ENCODE data around the gene SH2D6. TPM values are rescaled to one million over a fixed set of nuclear protein-coding genes. Genes with fewer than 3 reads are reported as not detected.
"Not testable (repeated sequence)": the region's sequence is repeated elsewhere in the genome, so short reads cannot be mapped to it uniquely, and the experiment has no call there.

Gene SH2D6
- total RNA-seq, 2 experiments from 2014 or later, result 0.43 to 1.5 TPM

DNA sequence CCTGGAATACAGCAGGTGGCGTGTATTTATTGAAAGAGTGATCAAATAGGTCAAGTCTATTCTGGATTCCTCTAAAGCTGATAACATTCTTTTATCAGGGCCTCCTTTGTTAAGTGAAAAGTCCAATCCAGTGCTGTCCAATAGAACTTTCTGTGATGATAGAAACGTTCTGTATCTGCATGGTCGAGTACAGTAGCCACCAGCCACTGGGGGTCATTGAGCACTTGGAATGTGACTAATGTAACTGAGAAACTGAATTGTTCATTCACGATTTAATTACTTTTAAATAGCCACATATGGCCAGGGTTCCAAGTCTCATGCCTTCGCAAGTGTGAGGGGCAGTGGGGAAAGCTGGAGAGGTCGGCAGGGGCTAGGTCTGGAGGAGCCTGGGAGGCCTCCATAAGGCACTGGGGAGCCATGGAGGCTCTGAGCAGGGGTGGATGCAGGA, 20.5 kb downstream of the SH2D6 start:
- Mint-ChIP-seq H3K27me3 (no peaks in the 10 kb centered on the region), H3K4me1 (peaks cover 40% of the 10 kb centered on the region), H3K36me3 (ENCODE audit: low read depth) (no peaks in the 10 kb centered on the region), H3K9me3 (no peaks in the 10 kb centered on the region), H3K27ac (peak overlapping the region; percentile 89), H3K4me3 (peak overlapping the region; percentile 71)
- DNase-seq, result no peak
- CTCF ChIA-PET, result interaction anchor here (1.5 to 2.7 kb wide), 4 partner anchors 19 to 113 kb away, joined by 4 to 18 read pairs (median 8); partner anchors contain the start of gene MAT2A
- POLR2A ChIA-PET, result interaction anchor here (0.7 to 7.4 kb wide), 14 partner anchors 10 to 214 kb away, joined by 3 to 143 read pairs (median 5); partner anchors contain the start of genes C2orf68, ELMOD3, GGCX and MAT2A

DNA sequence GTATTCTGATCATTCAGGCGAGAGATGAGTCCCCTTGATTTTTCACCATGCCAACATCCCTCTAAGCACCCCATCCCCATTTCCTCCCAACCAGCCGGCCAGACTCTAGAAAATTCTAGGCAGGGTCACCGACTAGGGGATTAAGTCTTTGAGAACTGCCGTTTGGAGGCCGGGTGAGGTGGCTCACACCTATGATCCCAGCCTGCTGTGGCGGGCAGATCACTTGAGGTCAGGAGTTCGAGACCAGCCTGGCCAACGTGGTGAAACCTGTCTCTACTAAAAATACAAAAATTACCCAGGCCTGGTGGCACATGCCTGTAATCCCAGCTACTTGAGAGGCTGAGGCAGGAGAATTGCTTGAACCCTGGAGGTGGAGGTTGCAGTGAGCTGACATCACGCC, 21.1 kb downstream of the SH2D6 start:
- POLR2A ChIA-PET, result interaction anchor here (0.6 to 7.4 kb wide), 9 partner anchors 11 to 172 kb away, joined by 3 to 143 read pairs (median 5); partner anchors contain the start of genes C2orf68, ELMOD3, MAT2A and RETSAT
- H3K4me3 Mint-ChIP-seq, result peak overlapping the region; percentile 71
- CTCF ChIA-PET, result interaction anchor here (0.7 to 2.7 kb wide), 4 partner anchors 19 to 112 kb away, joined by 4 to 18 read pairs (median 8); partner anchors contain the start of gene MAT2A

DNA sequence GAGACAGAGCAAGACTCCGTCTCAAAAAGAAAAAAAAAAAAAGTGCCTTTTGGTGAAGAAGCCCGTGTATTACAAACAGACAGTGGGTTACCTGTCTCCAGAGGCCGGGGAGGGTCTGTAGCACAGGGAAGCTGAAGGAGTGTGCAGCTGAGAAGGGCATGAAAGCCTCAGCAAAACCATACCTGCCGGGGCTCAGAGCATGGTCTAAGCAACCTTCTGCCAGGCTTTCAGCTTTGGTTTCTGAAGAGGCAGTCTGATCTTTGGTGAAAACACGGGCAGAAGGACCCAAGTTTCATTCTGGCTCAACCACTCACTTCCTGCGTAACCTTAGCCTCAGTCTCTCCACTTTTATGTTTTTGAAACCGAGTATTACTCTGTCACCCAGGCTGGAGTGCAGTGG, 21.5 kb downstream of the SH2D6 start:
- Mint-ChIP-seq H3K36me3 (ENCODE audit: low read depth) (no peaks in the 10 kb centered on the region), H3K4me3 (peak overlapping the region; percentile 71), H3K27me3 (no peaks in the 10 kb centered on the region), H3K4me1 (peaks cover 40% of the 10 kb centered on the region), H3K9me3 (no peaks in the 10 kb centered on the region), H3K27ac (peak overlapping the region; percentile 89)
- ChIA-PET POLR2A (interaction anchor here (0.6 to 7.4 kb wide), 7 partner anchors 21 to 114 kb away, joined by 3 to 143 read pairs (median 4); partner anchors contain the start of genes ELMOD3, MAT2A, RETSAT and SH2D6), CTCF (interaction anchor here (0.7 to 1.6 kb wide), 5 partner anchors 99 to 522 kb away, joined by 3 to 10 read pairs (median 4); partner anchors contain the start of gene MAT2A)
- DNase-seq, result peak; percentile 45

More for the DNA sequence above, 21.1 kb downstream of the SH2D6 start:
- H3K36me3 Mint-ChIP-seq (ENCODE audit: low read depth); H3K27me3 Mint-ChIP-seq; H3K9me3 Mint-ChIP-seq; DNase-seq: not testable (repeated sequence)
- Mint-ChIP-seq H3K27ac (peak overlapping the region; percentile 89), H3K4me1 (peaks cover 40% of the 10 kb centered on the region)

DNA sequence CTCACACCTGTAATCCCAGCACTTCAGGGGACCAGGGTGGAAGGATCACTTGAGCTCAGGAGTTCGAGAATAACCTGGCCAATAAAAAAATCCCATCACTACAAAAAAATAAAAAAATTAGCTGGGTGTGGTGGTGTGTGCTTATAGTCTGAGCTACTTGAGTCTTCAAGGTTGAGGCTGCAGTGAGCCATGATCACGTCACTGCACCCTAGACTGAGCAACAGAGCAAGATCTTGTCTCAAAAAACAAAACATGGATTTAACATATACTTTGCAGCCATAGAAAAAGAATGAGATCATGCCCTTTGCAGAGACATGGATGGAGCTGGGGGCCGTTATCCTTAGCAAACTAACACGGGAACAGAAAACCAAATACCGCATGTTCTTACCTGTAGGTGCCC, 22.2 kb downstream of the SH2D6 start:
- no peaks in the 10 kb centered on the region for H3K9me3 Mint-ChIP-seq
- peaks cover 40% of the 10 kb centered on the region for H3K4me1 Mint-ChIP-seq
- CTCF ChIA-PET, result interaction anchor here (1.0 to 1.6 kb wide), 3 partner anchors 98 to 110 kb away, joined by 3 to 10 read pairs (median 4); partner anchors contain the start of gene MAT2A
- POLR2A ChIA-PET, result interaction anchor here (1.6 to 7.4 kb wide), 4 partner anchors 22 to 120 kb away, joined by 4 to 143 read pairs (median 7); partner anchors contain the start of genes MAT2A and SH2D6
- no peak for DNase-seq
- no peaks in the 10 kb centered on the region for H3K27me3 Mint-ChIP-seq
- H3K27ac Mint-ChIP-seq, result no peak overlapping the region
- no peak overlapping the region for H3K4me3 Mint-ChIP-seq
- H3K36me3 Mint-ChIP-seq (ENCODE audit: low read depth), result no peaks in the 10 kb centered on the region

DNA sequence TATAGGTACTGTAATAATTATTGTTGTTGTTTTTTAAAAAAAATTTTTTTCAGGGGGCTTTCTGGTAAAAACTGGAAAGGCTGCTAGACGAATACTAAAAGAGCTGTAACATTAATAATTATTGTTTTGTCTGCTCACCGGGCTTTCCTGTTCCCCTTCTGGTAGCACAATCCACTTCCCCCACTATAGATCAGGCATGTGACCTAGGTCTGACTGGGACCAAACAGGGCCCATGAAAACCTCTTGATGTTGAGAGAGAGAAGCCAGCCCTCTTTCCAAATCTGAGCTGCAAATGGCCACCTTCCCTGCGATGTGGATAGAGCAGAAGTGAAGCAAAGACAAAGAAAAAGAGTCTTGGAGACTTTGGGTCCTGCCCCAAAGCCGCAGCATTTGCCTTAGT, 23.4 kb downstream of the SH2D6 start:
- POLR2A ChIA-PET, result interaction anchor here (0.9 to 7.4 kb wide), 5 partner anchors 22 to 136 kb away, joined by 3 to 143 read pairs (median 4); partner anchors contain the start of genes MAT2A and TGOLN2

DNA sequence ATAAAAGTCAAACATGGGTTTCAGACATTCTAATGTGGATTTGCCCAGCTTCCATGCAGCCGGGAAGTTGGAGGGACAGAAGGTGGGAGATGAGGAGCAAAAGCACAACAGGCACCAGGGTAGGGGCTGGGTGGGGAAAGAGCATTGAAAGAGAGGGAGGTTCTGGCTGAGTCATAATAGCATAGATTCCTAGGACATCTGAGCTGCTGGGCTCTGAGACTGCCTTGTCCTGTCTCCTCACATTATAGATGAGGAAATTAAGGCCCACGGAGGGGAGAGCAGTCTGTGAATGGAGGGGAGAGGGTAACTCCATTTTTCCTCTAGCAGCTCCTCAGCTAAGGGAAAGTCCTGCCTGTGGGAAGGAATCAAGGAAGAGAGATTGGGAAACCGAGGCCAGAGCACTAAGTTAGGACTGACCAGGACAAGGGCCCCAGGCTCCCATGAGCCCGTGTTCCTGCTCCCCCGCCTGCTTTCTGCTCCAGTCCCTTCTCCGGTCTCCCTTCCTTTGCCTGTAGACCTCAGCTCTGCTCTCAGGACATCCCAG, 26.2 kb downstream of the SH2D6 start:
- no peaks in the 10 kb centered on the region for H3K27me3 Mint-ChIP-seq
- H3K4me1 Mint-ChIP-seq, result peaks cover 12% of the 10 kb centered on the region
- CTCF ChIA-PET, result no interaction called here
- H3K36me3 Mint-ChIP-seq (ENCODE audit: low read depth), result no peaks in the 10 kb centered on the region
- H3K9me3 Mint-ChIP-seq, result no peaks in the 10 kb centered on the region
- no peak for DNase-seq
- no peak overlapping the region for H3K4me3 Mint-ChIP-seq
- POLR2A ChIA-PET, result interaction anchor here (0.9 to 3.2 kb wide), 2 partner anchors 20 to 93 kb away, joined by 3 to 20 read pairs; partner anchors contain the start of gene MAT2A
- no peak overlapping the region for H3K27ac Mint-ChIP-seq

More for the DNA sequence above, 23.4 kb downstream of the SH2D6 start:
- no peak for DNase-seq
- H3K27me3 Mint-ChIP-seq, result no peaks in the 10 kb centered on the region
- H3K9me3 Mint-ChIP-seq, result no peaks in the 10 kb centered on the region
- H3K36me3 Mint-ChIP-seq (ENCODE audit: low read depth), result no peaks in the 10 kb centered on the region
- H3K4me3 Mint-ChIP-seq, result no peak overlapping the region
- CTCF ChIA-PET, result interaction anchor here (0.5 to 1.5 kb wide), 5 partner anchors 21 to 146 kb away, joined by 3 to 4 read pairs (median 3); partner anchors contain the start of gene MAT2A
- peaks cover 36% of the 10 kb centered on the region for H3K4me1 Mint-ChIP-seq
- H3K27ac Mint-ChIP-seq, result no peak overlapping the region

DNA sequence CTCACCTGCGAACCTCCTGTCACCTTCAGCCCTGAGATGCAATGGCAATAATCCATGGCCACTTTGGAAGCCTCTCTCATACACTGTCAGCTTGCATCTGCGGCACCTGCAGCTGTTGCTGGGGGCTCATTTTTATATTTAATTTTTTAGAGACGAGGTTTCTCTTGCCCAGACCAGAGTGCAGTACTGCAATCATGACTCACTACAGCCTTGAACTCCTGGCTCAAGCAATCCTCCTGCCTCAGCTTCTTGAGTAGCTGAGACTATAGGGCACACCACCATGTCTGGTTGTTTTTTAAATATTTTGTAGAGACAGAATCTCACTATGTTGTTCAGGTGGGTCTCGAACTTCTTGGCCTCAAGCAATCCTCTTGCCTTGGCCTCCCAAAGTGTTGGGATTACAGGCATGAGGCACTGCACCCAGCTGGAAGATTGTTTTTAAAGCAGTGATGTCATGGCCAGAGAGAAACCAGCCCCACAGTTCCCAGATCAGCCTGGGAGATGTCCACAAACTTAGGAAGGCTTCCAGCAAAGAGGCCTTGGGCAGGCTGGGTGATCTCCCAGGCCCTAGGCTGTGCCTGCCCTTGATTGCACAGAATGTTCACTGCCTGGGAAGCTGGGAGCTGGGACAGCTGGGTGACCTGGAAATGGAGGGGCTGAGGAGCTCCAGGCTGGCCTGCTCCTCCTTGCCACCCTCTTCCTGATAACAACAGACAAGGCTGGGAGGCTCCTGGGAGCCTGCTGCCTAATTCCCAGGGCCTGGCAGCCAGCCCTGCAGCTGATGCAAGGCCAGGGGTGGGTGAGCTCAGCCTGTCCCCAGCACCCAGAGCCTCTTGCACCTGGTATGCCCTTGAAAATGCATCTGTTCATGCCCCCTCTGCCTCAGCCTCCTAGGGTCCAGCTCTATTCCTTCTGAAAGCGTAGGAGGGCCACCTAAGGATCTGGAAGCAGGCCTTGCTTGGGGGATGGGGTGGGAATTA, 27.1 kb downstream of the SH2D6 start:
- H3K27me3 Mint-ChIP-seq, result no peaks in the 10 kb centered on the region
- ChIA-PET CTCF (no interaction called here), POLR2A (interaction anchor here (0.9 to 3.2 kb wide), 3 partner anchors 8 to 93 kb away, joined by 3 to 20 read pairs (median 10); partner anchors contain the start of gene MAT2A)
- no peak overlapping the region for H3K4me3 Mint-ChIP-seq
- no peak for DNase-seq
- no peaks in the 10 kb centered on the region for H3K36me3 Mint-ChIP-seq (ENCODE audit: low read depth)
- H3K9me3 Mint-ChIP-seq, result no peaks in the 10 kb centered on the region
- H3K4me1 Mint-ChIP-seq, result peaks cover 4% of the 10 kb centered on the region
- H3K27ac Mint-ChIP-seq, result no peak overlapping the region

DNA sequence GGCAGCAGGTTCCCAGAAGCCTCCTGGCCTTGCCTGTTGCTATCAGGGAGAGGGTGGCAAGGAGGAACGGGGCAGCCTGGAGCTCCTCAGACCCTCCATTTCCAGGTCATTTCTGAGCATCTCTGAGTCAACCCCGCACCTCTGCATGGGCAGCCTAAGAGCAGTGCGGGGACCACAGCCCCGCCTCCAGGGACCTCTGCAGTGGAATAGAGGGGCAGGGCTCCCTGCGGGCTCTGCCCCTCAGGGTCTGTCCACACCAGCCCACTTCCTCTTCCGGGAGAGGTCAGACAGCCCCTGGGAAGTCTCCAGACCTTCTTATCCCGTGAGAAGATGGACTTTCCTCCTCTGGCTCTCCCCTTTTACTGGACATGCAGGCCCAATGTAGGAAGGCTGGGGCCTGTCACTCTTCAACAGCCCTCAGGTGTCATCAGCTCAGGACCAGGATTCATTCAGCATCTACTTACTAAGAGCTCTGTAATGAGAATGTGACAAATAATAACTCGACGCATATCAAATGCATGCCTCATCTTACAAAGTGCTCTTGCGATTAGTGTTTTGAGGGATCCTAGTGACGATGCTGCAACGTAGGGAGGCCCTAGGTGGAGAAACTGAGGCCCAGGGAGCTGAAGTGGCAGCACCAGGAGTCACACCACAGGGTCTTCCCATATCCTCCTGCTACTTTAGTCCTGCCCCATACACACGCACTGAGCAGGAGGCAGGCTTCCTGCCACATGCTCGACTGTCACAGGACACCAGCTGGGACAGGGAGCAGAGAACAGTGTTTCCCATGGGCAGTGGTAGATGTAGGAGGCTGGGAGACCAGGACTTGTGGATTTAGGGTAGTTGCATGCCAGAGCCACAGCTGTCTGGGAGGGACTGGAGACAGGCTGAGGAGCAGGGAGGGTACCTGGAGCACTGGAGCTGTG, 28.0 kb downstream of the SH2D6 start:
- Mint-ChIP-seq H3K27me3 (no peaks in the 10 kb centered on the region), H3K36me3 (ENCODE audit: low read depth) (no peaks in the 10 kb centered on the region), H3K4me1 (no peaks in the 10 kb centered on the region), H3K4me3 (no peak overlapping the region), H3K9me3 (no peaks in the 10 kb centered on the region), H3K27ac (no peak overlapping the region)
- POLR2A ChIA-PET, result interaction anchor here (1.3 to 3.2 kb wide), 3 partner anchors 9 to 92 kb away, joined by 3 to 20 read pairs (median 10); partner anchors contain the start of gene MAT2A
- no peak for DNase-seq
- CTCF ChIA-PET, result interaction anchor here (1.1 kb wide), 1 partner anchor 26 kb away, joined by 3 read pairs; no protein-coding TSS in a partner anchor

DNA sequence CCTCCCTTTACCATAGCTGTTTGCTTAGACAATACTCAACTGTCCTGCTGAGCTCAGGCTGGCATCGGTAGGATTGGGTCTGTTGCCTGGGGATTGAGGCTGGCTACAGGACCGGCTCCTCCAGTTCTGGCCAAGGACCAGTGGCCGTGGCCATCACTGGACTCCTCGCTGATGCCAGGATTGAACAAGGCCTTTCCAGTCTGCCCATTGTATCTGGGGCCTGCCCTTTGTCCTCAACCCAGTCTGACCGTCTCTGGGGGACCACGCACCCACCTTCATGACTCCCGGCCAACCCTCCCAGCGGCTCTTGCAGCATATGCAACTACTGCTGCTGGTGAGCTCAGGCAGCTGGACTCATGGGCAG, 28.7 kb downstream of the SH2D6 start:
- H3K36me3 Mint-ChIP-seq (ENCODE audit: low read depth), result no peaks in the 10 kb centered on the region
- ChIA-PET POLR2A (interaction anchor here (1.3 to 3.2 kb wide), 3 partner anchors 10 to 91 kb away, joined by 3 to 20 read pairs (median 10); partner anchors contain the start of gene MAT2A), CTCF (interaction anchor here (1.1 kb wide), 1 partner anchor 25 kb away, joined by 3 read pairs; no protein-coding TSS in a partner anchor)
- H3K4me3 Mint-ChIP-seq, result no peak overlapping the region
- no peak for DNase-seq
- H3K9me3 Mint-ChIP-seq, result no peaks in the 10 kb centered on the region
- H3K27ac Mint-ChIP-seq, result no peak overlapping the region
- H3K4me1 Mint-ChIP-seq, result no peaks in the 10 kb centered on the region
- no peaks in the 10 kb centered on the region for H3K27me3 Mint-ChIP-seq

DNA sequence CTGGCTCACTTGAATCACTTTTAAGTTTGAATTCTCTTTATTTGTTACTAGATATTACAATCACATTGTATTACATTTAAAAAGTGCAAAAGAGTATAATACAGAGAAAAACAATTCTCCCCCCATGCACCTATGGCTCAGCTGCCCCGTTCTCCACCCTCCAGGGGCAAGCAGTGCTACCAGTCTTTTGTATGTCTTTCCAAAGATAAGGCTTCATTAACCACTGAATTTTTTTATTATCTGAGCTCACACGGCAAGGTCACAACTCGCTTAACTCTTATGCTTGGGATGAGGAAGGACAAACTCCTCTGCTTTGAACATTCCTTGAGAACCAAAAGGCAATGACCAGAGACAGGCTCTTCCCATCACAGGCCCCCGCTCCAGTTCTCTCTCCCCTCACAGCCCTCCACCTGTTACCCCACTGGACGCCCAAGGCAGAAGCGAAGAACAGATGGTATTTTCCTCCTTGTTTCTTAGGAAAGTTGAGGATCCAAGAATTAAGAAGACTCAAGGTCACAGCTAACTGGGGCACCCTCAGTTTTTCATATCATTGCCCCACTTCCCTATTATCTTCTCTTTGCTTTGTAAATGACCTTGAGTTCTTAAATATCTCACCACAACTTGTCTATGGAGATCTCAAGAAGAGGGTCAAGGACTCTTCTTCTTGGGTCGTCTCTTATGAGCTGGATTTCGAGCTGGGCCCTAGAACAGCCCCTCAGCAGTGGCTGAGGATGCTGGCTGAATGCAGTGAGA, 30.1 kb downstream of the SH2D6 start:
- Mint-ChIP-seq H3K4me1 (no peaks in the 10 kb centered on the region), H3K27ac (no peak overlapping the region), H3K9me3 (no peaks in the 10 kb centered on the region), H3K36me3 (ENCODE audit: low read depth) (no peaks in the 10 kb centered on the region), H3K4me3 (no peak overlapping the region), H3K27me3 (no peaks in the 10 kb centered on the region)
- POLR2A ChIA-PET, result interaction anchor here (1.3 kb wide), 1 partner anchor 90 kb away, joined by 4 read pairs; the partner anchor contains the start of gene MAT2A
- CTCF ChIA-PET, result interaction anchor here (0.9 kb wide), 1 partner anchor 56 kb away, joined by 3 read pairs; no protein-coding TSS in a partner anchor
- no peak for DNase-seq

DNA sequence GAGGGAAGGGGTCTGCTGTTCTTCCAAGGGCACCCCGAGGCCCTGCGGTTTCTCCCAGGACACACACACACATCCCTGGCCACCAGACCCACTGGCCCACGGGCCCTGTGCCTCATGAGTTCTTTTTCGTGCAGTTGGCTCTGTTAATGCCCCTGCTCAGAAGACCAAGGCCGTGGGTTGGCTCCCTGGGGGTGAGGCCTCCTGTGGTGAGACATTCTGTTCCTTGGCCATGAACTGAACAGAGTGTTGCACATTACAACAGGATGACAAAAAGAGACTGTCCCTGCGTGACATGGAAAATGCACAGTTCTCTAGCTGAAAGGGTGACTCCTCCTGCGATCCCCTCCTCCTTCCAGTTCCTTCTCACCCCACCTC, 30.7 kb downstream of the SH2D6 start:
- H3K36me3 Mint-ChIP-seq (ENCODE audit: low read depth), result no peaks in the 10 kb centered on the region
- POLR2A ChIA-PET, result interaction anchor here (1.3 kb wide), 1 partner anchor 90 kb away, joined by 4 read pairs; the partner anchor contains the start of gene MAT2A
- no peak overlapping the region for H3K4me3 Mint-ChIP-seq
- CTCF ChIA-PET, result no interaction called here
- H3K4me1 Mint-ChIP-seq, result no peaks in the 10 kb centered on the region
- no peak for DNase-seq
- H3K9me3 Mint-ChIP-seq, result no peaks in the 10 kb centered on the region
- H3K27ac Mint-ChIP-seq, result no peak overlapping the region
- no peaks in the 10 kb centered on the region for H3K27me3 Mint-ChIP-seq

Data from activated CD4-positive, alpha-beta memory T cell treated with anti-CD3 and anti-CD28 coated beads, Interleukin-2, amount 10 ng/mL, durations not matched to agents 7 days and 5 days (primary cell).